Smooth muscle cell (in vitro differentiated cells): ENCODE measurements around the gene HBP1. TPM values are rescaled to one million over a fixed set of nuclear protein-coding genes. Genes with fewer than 3 reads are reported as not detected.

Experiments
- DNase-seq: peaks from one replicate; lab custom pipeline; 2025; ENCODE audit not compliant: unreplicated experiment; lab: John Stamatoyannopoulos, UW
- H2AFZ ChIP-seq: fragments of 200-600 bp; sonication (generic); 2 replicates; pipeline ENCODE4 v1.6.0; 2016; ENCODE audit warnings: antibody characterized with exemption, low read depth, mild to moderate bottlenecking
- H3F3A ChIP-seq: fragments of 200-600 bp; sonication (generic); 2 replicates; pipeline ENCODE4 v1.6.0; 2017; ENCODE audit warnings: antibody characterized with exemption, low read depth
- H3K27ac ChIP-seq: fragments of 200-600 bp; sonication (generic); 2 replicates; pipeline ENCODE4 v1.5.1; 2016; ENCODE audit warnings: low read depth, mild to moderate bottlenecking
- H3K27me3 ChIP-seq: fragments of 200-600 bp; sonication (generic); 2 replicates; pipeline ENCODE4 v1.6.1; 2016; ENCODE audit warnings: low read depth, mild to moderate bottlenecking
- H3K36me3 ChIP-seq: fragments of 200-600 bp; sonication (generic); 2 replicates; pipeline ENCODE4 v1.5.1; 2016; ENCODE audit warnings: low read depth
- H3K4me1 ChIP-seq: fragments of 200-600 bp; sonication (generic); 2 replicates; pipeline ENCODE4 v1.5.1; 2016; ENCODE audit warnings: low read depth
- H3K4me2 ChIP-seq: fragments of 200-600 bp; sonication (generic); 2 replicates; pipeline ENCODE4 v1.6.0; 2016; ENCODE audit warnings: mild to moderate bottlenecking
- H3K4me3 ChIP-seq: fragments of 200-600 bp; sonication (generic); 2 replicates; pipeline ENCODE4 v1.5.1; 2016; ENCODE audit warnings: mild to moderate bottlenecking
- H3K79me2 ChIP-seq: fragments of 200-600 bp; sonication (generic); 2 replicates; pipeline ENCODE4 v1.6.0; 2016; ENCODE audit warnings: low read depth, mild to moderate bottlenecking
- H3K9ac ChIP-seq: fragments of 200-600 bp; sonication (generic); 2 replicates; pipeline ENCODE4 v1.6.0; 2016; ENCODE audit warnings: low read depth
- H3K9me3 ChIP-seq: fragments of 200-600 bp; sonication (generic); replicated peaks from 2 replicates; pipeline ENCODE4 v1.5.1; 2016; ENCODE audit warnings: low read depth
- H4K20me1 ChIP-seq: fragments of 200-600 bp; sonication (generic); 2 replicates; pipeline ENCODE4 v1.6.0; 2016; ENCODE audit warnings: low read depth
- WGBS: methylation state at CpG from one replicate; pipeline ENCODE4 v1.1.7; 2016; ENCODE audit warnings: low lambda C conversion rate; 5-methylcytosine and 5-hydroxymethylcytosine counted together
- polyA plus RNA-seq: library from polyadenylated mRNA; unstranded; fragments of >200 nt; fragmentation: Nextera tagmentation; extraction: Ambion mirVana; gene quantifications from 2 replicates; pipeline ENCODE4 v1.2.1, GENCODE V29; 2016
- total RNA-seq: library from RNA; depleted of rRNA; stranded (reverse); fragments of >200 nt; gene quantifications from 2 replicates; pipeline ENCODE4 v1.2.3, GENCODE V29; 2014
- TF ChIP-seq, protein P1 (sequence below): fragments of 200-600 bp; sonication (generic); IDR thresholded peaks from 2 replicates; pipeline ENCODE4 v1.5.1; 2017; ENCODE audit warnings: borderline replicate concordance, mild to moderate bottlenecking, antibody characterized with exemption; ENCODE audit not compliant: insufficient read depth, poor library complexity, severe bottlenecking

HBP1 gene
- total and polyA plus RNA-seq, 2 experiments from 2014 or later: 57.9 to 102 TPM

DNA sequence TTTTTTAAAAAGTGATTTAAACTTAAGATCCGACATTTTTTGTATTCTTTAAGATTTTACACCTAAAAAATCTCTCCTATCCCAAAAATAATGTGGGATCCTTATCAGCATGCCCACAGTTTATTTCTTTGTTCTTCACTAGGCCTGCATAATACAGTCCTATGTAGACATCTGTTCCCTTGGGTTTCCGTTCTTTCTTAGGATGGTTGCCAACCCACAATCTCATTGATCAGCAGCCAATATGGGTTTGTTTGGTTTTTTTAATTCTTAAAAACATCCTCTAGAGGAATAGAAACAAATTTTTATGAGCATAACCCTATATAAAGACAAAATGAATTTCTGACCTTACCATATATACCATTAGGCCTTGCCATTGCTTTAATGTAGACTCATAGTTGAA lies 8.4 kb upstream of the HBP1 start:
- Histone ChIP-seq H4K20me1 (no peaks in the 10 kb centered on the region), H3K27ac (no peak overlapping the region), H3K36me3 (no peaks in the 10 kb centered on the region), H3K4me3 (no peak overlapping the region), H3K79me2 (no peaks in the 10 kb centered on the region), H3K27me3 (no peaks in the 10 kb centered on the region), H3K9ac (no peak overlapping the region), H3K4me1 (no peaks in the 10 kb centered on the region), H3F3A (no peaks in the 10 kb centered on the region), H2AFZ (no peak overlapping the region), H3K9me3 (no peaks in the 10 kb centered on the region), H3K4me2 (no peak overlapping the region)
- no peak for DNase-seq
- WGBS: 89% methylated on average over 2 of the region's 2 CpGs
- TF ChIP-seq, protein P1, sequence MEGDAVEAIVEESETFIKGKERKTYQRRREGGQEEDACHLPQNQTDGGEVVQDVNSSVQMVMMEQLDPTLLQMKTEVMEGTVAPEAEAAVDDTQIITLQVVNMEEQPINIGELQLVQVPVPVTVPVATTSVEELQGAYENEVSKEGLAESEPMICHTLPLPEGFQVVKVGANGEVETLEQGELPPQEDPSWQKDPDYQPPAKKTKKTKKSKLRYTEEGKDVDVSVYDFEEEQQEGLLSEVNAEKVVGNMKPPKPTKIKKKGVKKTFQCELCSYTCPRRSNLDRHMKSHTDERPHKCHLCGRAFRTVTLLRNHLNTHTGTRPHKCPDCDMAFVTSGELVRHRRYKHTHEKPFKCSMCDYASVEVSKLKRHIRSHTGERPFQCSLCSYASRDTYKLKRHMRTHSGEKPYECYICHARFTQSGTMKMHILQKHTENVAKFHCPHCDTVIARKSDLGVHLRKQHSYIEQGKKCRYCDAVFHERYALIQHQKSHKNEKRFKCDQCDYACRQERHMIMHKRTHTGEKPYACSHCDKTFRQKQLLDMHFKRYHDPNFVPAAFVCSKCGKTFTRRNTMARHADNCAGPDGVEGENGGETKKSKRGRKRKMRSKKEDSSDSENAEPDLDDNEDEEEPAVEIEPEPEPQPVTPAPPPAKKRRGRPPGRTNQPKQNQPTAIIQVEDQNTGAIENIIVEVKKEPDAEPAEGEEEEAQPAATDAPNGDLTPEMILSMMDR: no peak

DNA sequence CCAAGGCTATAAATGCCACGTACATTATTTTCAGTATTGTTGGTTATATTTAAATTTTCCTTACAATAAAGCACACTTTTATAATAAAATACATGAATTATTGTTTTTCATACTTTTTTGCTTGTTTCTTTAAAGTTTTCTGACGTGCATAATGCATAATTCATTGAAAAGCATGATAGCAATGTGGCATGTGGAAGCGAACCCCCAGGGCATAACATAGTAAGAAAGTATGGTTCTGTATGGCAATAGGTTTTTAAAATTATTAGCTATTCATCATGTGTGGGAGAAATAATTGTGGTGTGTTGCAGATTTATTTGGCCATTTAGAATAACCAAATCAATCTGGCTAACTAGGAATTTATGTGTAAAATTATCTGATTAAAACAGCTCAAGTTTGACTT lies 7.4 kb upstream of the HBP1 start:
- no peaks in the 10 kb centered on the region for H3K27me3 ChIP-seq
- H3K79me2 ChIP-seq: no peaks in the 10 kb centered on the region
- no peak for DNase-seq
- no peaks in the 10 kb centered on the region for H3K9me3 ChIP-seq
- no peak overlapping the region for H3K4me2 ChIP-seq
- no peak overlapping the region for H3K27ac ChIP-seq
- H2AFZ ChIP-seq: no peak overlapping the region
- H3K4me1 ChIP-seq: peaks cover 3% of the 10 kb centered on the region
- no peaks in the 10 kb centered on the region for H4K20me1 ChIP-seq
- TF ChIP-seq, protein P1: no peak
- WGBS: 92% methylated on average over 3 of the region's 3 CpGs
- no peaks in the 10 kb centered on the region for H3F3A ChIP-seq
- no peaks in the 10 kb centered on the region for H3K36me3 ChIP-seq
- no peak overlapping the region for H3K4me3 ChIP-seq
- no peak overlapping the region for H3K9ac ChIP-seq

DNA sequence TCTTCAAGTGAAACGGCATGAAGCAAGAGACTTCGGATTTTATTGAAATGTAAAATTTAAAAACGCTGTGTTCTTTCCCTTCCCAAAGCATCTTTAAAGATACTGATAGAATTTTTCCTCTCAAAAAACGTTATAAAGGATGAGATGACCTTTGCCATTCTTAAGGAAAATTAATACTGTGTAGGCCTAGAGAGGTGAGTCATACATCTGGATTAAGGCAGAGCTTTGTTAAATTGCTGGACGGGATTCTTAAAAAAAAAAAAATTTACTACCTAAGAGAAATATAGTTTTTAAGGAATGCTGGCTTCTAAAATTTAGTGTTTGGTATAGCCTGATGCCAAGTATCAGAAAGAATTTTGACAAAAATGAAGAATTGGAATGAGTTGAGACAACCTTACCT lies 6.3 kb upstream of the HBP1 start:
- H3K9ac ChIP-seq: no peak overlapping the region
- H2AFZ ChIP-seq: no peak overlapping the region
- no peak for DNase-seq
- no peaks in the 10 kb centered on the region for H3K79me2 ChIP-seq
- no peaks in the 10 kb centered on the region for H4K20me1 ChIP-seq
- H3K9me3 ChIP-seq: no peaks in the 10 kb centered on the region
- H3K4me2 ChIP-seq: no peak overlapping the region
- no peaks in the 10 kb centered on the region for H3K27me3 ChIP-seq
- H3K36me3 ChIP-seq: no peaks in the 10 kb centered on the region
- WGBS: 64% methylated on average over 5 of the region's 5 CpGs
- H3F3A ChIP-seq: peaks cover 5% of the 10 kb centered on the region
- no peak overlapping the region for H3K27ac ChIP-seq
- TF ChIP-seq, protein P1: no peak
- H3K4me1 ChIP-seq: peaks cover 13% of the 10 kb centered on the region
- H3K4me3 ChIP-seq: no peak overlapping the region

DNA sequence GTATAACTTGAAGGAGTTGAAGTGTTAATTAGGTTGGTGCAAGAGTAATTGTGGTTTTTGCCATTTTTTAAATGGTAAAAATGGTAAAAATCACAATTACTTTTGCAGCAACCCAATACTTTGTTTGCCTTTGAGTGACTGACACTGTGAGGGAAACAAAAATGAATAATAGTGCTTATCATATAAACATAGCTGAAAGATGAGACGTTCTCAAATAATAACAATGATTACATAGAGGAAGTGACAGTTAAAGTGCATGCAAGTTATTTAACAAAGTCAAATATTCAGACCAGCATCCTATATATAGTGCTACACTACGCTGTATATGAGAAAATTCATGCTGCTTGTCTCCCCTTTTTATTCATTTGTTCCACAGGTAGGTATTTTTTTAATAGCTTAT lies 4.7 kb upstream of the HBP1 start:
- no peaks in the 10 kb centered on the region for H3K36me3 ChIP-seq
- no peaks in the 10 kb centered on the region for H3K79me2 ChIP-seq
- H4K20me1 ChIP-seq: no peaks in the 10 kb centered on the region
- H3K27ac ChIP-seq: no peak overlapping the region
- H2AFZ ChIP-seq: no peak overlapping the region
- 75% methylated on average over 2 of the region's 2 CpGs for WGBS
- no peak for DNase-seq
- TF ChIP-seq, protein P1: no peak
- H3K27me3 ChIP-seq: no peaks in the 10 kb centered on the region
- no peak overlapping the region for H3K9ac ChIP-seq
- H3K9me3 ChIP-seq: no peaks in the 10 kb centered on the region
- peaks cover 13% of the 10 kb centered on the region for H3K4me1 ChIP-seq
- H3K4me3 ChIP-seq: no peak overlapping the region
- H3F3A ChIP-seq: peaks cover 7% of the 10 kb centered on the region
- no peak overlapping the region for H3K4me2 ChIP-seq
